OCI-LY7 (cell line): Measurements from ENCODE around the gene DNMBP. TPM values are rescaled to one million over a fixed set of nuclear protein-coding genes. Genes with fewer than 3 reads are reported as not detected.

Experiments
- BruUV-seq: library from RNA; stranded (reverse); fragments of 400-500 nt; replicated peaks from 2 replicates; lab custom pipeline; 2021; lab: Mats Ljungman, UMichigan
- CTCF ChIA-PET: fragments of 300-600 bp; sonication (Branson Sonifier 250); formaldehyde crosslinking; loops from one replicate; lab custom pipeline; 2022; ENCODE audit warnings: antibody characterized with exemption; ENCODE audit not compliant: unreplicated experiment; lab: Charles Lee
- POLR2A ChIA-PET: fragments of 300-600 bp; sonication (Branson Sonifier 250); formaldehyde crosslinking; loops from one replicate; lab custom pipeline; 2022; ENCODE audit warnings: antibody characterized with exemption; lab: Charles Lee
- DNase-seq: peaks from one replicate; pipeline ENCODE4 v3.0.0-alpha.2; 2015; ENCODE audit warnings: low spot score
- H2AFZ ChIP-seq: fragments of 200-600 bp; sonication (generic), shearing (Covaris generic); 2 replicates; pipeline ENCODE4 v1.6.1; 2014; ENCODE audit warnings: mild to moderate bottlenecking, antibody characterized with exemption, low read length, moderate library complexity
- H3K27ac ChIP-seq: fragments of 200-600 bp; sonication (generic); 2 replicates; pipeline ENCODE4 v1.5.1; 2014; ENCODE audit warnings: mixed run types, low read depth, mild to moderate bottlenecking, moderate library complexity, low read length, inconsistent platforms; ENCODE audit not compliant: poor library complexity, severe bottlenecking
- H3K36me3 ChIP-seq: fragments of 200-600 bp; sonication (generic); 2 replicates; pipeline ENCODE4 v1.6.1; 2014; ENCODE audit warnings: mild to moderate bottlenecking, antibody characterized with exemption, low read length, moderate library complexity, mixed read lengths; ENCODE audit not compliant: insufficient read depth
- H3K4me1 ChIP-seq: fragments of 200-600 bp; sonication (generic); 2 replicates; pipeline ENCODE4 v1.5.1; 2014; ENCODE audit warnings: mild to moderate bottlenecking, low read length; ENCODE audit not compliant: insufficient read depth, poor library complexity, severe bottlenecking
- H3K4me2 ChIP-seq: fragments of 200-600 bp; sonication (generic); 2 replicates; pipeline ENCODE4 v1.6.1; 2014; ENCODE audit warnings: mild to moderate bottlenecking, low read length
- H3K4me3 ChIP-seq: fragments of 200-600 bp; sonication (generic); 2 replicates; pipeline ENCODE4 v1.5.1; 2014; ENCODE audit warnings: mild to moderate bottlenecking, low read depth, low read length; ENCODE audit not compliant: poor library complexity, severe bottlenecking
- H3K79me2 ChIP-seq: fragments of 200-600 bp; sonication (generic); 2 replicates; pipeline ENCODE4 v1.6.1; 2016; ENCODE audit warnings: low read depth, mild to moderate bottlenecking, low read length, moderate library complexity, mixed read lengths; ENCODE audit not compliant: insufficient read depth
- H3K9me2 ChIP-seq: fragments of 200-600 bp; sonication (generic); 2 replicates; pipeline ENCODE4 v1.6.1; 2016; ENCODE audit warnings: mild to moderate bottlenecking, low read length, mixed read lengths; ENCODE audit not compliant: insufficient read depth
- H3K9me3 ChIP-seq: fragments of 200-600 bp; sonication (generic); 2 replicates; pipeline ENCODE4 v1.6.1; 2014; ENCODE audit warnings: mild to moderate bottlenecking, mixed run types, low read length, mixed read lengths
- H4K20me1 ChIP-seq: fragments of 200-600 bp; sonication (generic); 2 replicates; pipeline ENCODE4 v1.6.1; 2014; ENCODE audit warnings: mild to moderate bottlenecking, antibody characterized with exemption, low read length, moderate library complexity, mixed read lengths; ENCODE audit not compliant: insufficient read depth
- CTCF ChIP-seq: fragments of 200-600 bp; sonication (generic); conservative IDR thresholded peaks from 2 replicates; pipeline ENCODE4 v1.5.1; 2014; ENCODE audit warnings: mild to moderate bottlenecking, antibody characterized with exemption, low read length, moderate library complexity, mixed read lengths
- EZH2phosphoT487 ChIP-seq: fragments of 200-600 bp; sonication (generic); IDR thresholded peaks from 2 replicates; pipeline ENCODE4 v1.6.1; 2018; ENCODE audit warnings: low read depth, borderline replicate concordance, mild to moderate bottlenecking, mixed run types, antibody characterized with exemption, low read length, moderate library complexity, mixed read lengths
- intact Hi-C: fragments of 100-400 bp; cut with micrococcal nuclease; formaldehyde crosslinking; loops from one replicate; pipeline ENCODE4 v1.10.0; 2022; ENCODE audit not compliant: unreplicated experiment
- total RNA-seq, 2 experiments: library from RNA; depleted of rRNA in 1 of 2; stranded (reverse); fragments of >200 nt in 1 of 2; shearing (Covaris generic) in 1 of 2; gene quantifications; 2 replicates each; pipeline ENCODE4 v1.2.3, GENCODE V29; 2014 to 2022

Gene DNMBP
- total RNA-seq, 2 experiments from 2014 or later = 27.0 to 36.2 TPM

- no TSS peak for BruUV-seq
- Histone ChIP-seq H3K4me3 (peak overlapping the region; percentile 54), H3K4me1 (peaks cover 74% of the 10 kb centered on the region), H3K27ac (peak overlapping the region; percentile 95), H4K20me1 (no peaks in the 10 kb centered on the region), H3K36me3 (peaks cover 6% of the 10 kb centered on the region), H3K9me3 (peaks cover 14% of the 10 kb centered on the region), H3K4me2 (peak overlapping the region; percentile 73), H3K9me2 (no peaks in the 10 kb centered on the region), H3K79me2 (no peaks in the 10 kb centered on the region), H2AFZ (peak overlapping the region; percentile 59; the same call in 1 of the 2 replicates)
- ChIA-PET CTCF (interaction anchor here (2.1 kb wide), 1 partner anchor 25 kb away, joined by 16 read pairs; no protein-coding TSS in a partner anchor), POLR2A (interaction anchor here (0.8 to 1.5 kb wide), 2 partner anchors 26 to 29 kb away, joined by 3 read pairs; no protein-coding TSS in a partner anchor)
- intact Hi-C loops = no loop called here
- DNase-seq = peak; percentile 61
- no peak for TF ChIP-seq EZH2phosphoT487
- 0 out of 2 replicates have a peak, but pooled peaks have one; percentile 21 for TF ChIP-seq CTCF
Measured at GRCh38 chr10:100019787-100020141, 10.0 kb upstream of the DNMBP start.

GRCh38 chr10:100014071-100014762 is 4.5 kb upstream of the DNMBP start:
- H2AFZ ChIP-seq = peak overlapping the region; percentile 33; the same call in 1 of the 2 replicates
- H3K36me3 ChIP-seq = no peaks in the 10 kb centered on the region
- peaks cover 6% of the 10 kb centered on the region; the same call in 1 of the 2 replicates for H3K9me3 ChIP-seq
- peak overlapping the region; percentile 97 for H3K27ac ChIP-seq
- POLR2A ChIA-PET = interaction anchor here (0.7 to 2.8 kb wide), 3 partner anchors 11 to 169 kb away, joined by 3 to 13 read pairs (median 3); no protein-coding TSS in a partner anchor
- peaks cover 2% of the 10 kb centered on the region; the same call in 1 of the 2 replicates for H3K79me2 ChIP-seq
- H3K4me2 ChIP-seq = peak overlapping the region; percentile 74
- H3K4me1 ChIP-seq = peaks cover 79% of the 10 kb centered on the region
- BruUV-seq = no TSS peak
- intact Hi-C loops = loop anchor here (1.0 to 5.0 kb wide), 3 partner anchors 32 to 358 kb away; partner anchors contain the start of genes COX15 and CUTC
- H4K20me1 ChIP-seq = no peaks in the 10 kb centered on the region
- H3K9me2 ChIP-seq = no peaks in the 10 kb centered on the region
- TF ChIP-seq EZH2phosphoT487 (no peak), CTCF (no peak)
- peak; percentile 97 for DNase-seq
- peak overlapping the region; percentile 49 for H3K4me3 ChIP-seq
- CTCF ChIA-PET = no interaction called here
